GM12878 (cell line): ENCODE data around the gene PARD6B. TPM values are rescaled to one million over a fixed set of nuclear protein-coding genes. Genes with fewer than 3 reads are reported as not detected.

Experiments used
- CREB1 ChIP-seq: IDR thresholded peaks from 2 replicates; pipeline ENCODE4 v1.6.1; 2012; ENCODE audit warnings: low read depth, mild to moderate bottlenecking, inconsistent platforms
- CREM ChIP-seq: IDR thresholded peaks from 2 replicates; pipeline ENCODE4 v1.6.1; 2014; ENCODE audit warnings: antibody characterized with exemption, low read depth
- EGR1 ChIP-seq, 2 experiments: IDR thresholded peaks; 1 replicate in 1 of 2; 2 replicates in 1 of 2; pipeline ENCODE4 v1.6.1; 2011 to 2012; ENCODE audit warnings: low read depth in 2 of 2, low read length in 2 of 2, borderline replicate concordance in 1 of 2, mild to moderate bottlenecking in 1 of 2, moderate library complexity in 1 of 2
- HCFC1 ChIP-seq: fragments of 150-350 bp; IDR thresholded peaks from 2 replicates; pipeline ENCODE4 v1.6.1; 2014; ENCODE audit warnings: low read length
- KDM1A ChIP-seq: fragments of 200-600 bp; sonication (generic); IDR thresholded peaks from 2 replicates; pipeline ENCODE4 v1.6.1; 2016; ENCODE audit warnings: borderline replicate concordance
- MXI1 ChIP-seq: fragments of 150-350 bp; IDR thresholded peaks from 2 replicates; pipeline ENCODE4 v1.6.1; 2011; ENCODE audit warnings: low read depth, mild to moderate bottlenecking, inconsistent platforms, low read length, improper control_type of control experiment
- RB1 ChIP-seq: fragments of 450-650 bp; formaldehyde crosslinking; IDR thresholded peaks from 2 replicates; pipeline ENCODE4 v1.6.1; 2017; ENCODE audit warnings: mild to moderate bottlenecking, borderline replicate concordance
- STAT1 ChIP-seq: fragments of 450-650 bp; conservative IDR thresholded peaks from 2 replicates; pipeline ENCODE4 v1.6.1; 2014; ENCODE audit warnings: antibody characterized with exemption, mild to moderate bottlenecking
- SUPT20H ChIP-seq: IDR thresholded peaks from 2 replicates; pipeline ENCODE4 v1.6.1; 2011; ENCODE audit warnings: low read depth, mild to moderate bottlenecking, low read length, moderate library complexity, borderline replicate concordance; ENCODE audit not compliant: control insufficient read depth
- ZNF207 ChIP-seq: fragments of 450-650 bp; IDR thresholded peaks from 2 replicates; pipeline ENCODE4 v1.6.1; 2014; ENCODE audit warnings: antibody characterized with exemption, mild to moderate bottlenecking, borderline replicate concordance
- polyA plus RNA-seq, 11 experiments: library from polyadenylated mRNA; depleted of rRNA in 4 of 11; unstranded in 6 of 11; stranded (reverse) in 5 of 11; fragments of >200 nt; fragmentation: Nextera tagmentation in 4 of 11; fragmentation: Illumina TruSeq in 1 of 11; extraction: Ambion mirVana in 4 of 11; extraction: Trizol in 1 of 11; gene quantifications; 1 replicate in 1 of 11; 2 replicates in 10 of 11; pipeline versions ENCODE4 v1.2.1 to v1.2.3, GENCODE V29; 2011 to 2016; ENCODE audit warnings: inconsistent platforms in 2 of 11, missing spikeins in 2 of 11, low read depth in 1 of 11
- total RNA-seq, 4 experiments: library from RNA; depleted of rRNA in 3 of 4; stranded (reverse); fragments of >200 nt in 3 of 4; fragmentation: Illumina TruSeq in 1 of 4; extraction: Trizol in 1 of 4; gene quantifications; 2 replicates each; pipeline versions ENCODE4 v1.2.1 to v1.2.3, GENCODE V29; 2013 to 2021
- TF ChIP-seq, protein P1 (sequence below): IDR thresholded peaks from 2 replicates; pipeline ENCODE4 v1.6.1; 2012; ENCODE audit warnings: improper control_type of control experiment, low read depth, low read length; ENCODE audit not compliant: insufficient replicate concordance
- TF ChIP-seq, protein P2 (sequence below): fragments of 450-650 bp; IDR thresholded peaks from 2 replicates; pipeline ENCODE4 v1.6.1; 2017; ENCODE audit warnings: mild to moderate bottlenecking, moderate library complexity
- TF ChIP-seq, protein P3 (sequence below), 3 experiments: IDR thresholded peaks in 2 of 3; conservative IDR thresholded peaks in 1 of 3; 2 replicates each; pipeline ENCODE4 v1.5.1; 2011; ENCODE audit warnings: low read depth in 3 of 3, low read length in 3 of 3, mild to moderate bottlenecking in 3 of 3, control low read depth in 2 of 3, moderate library complexity in 2 of 3, inconsistent platforms in 1 of 3, mixed read lengths in 1 of 3; ENCODE audit not compliant: control insufficient read depth in 2 of 3, insufficient read depth in 1 of 3; ENCODE audit errors: extremely low read depth in 1 of 3
- TF ChIP-seq, protein P4 (sequence below): IDR thresholded peaks from 2 replicates; pipeline ENCODE4 v1.6.1; 2011; ENCODE audit warnings: low read depth, mild to moderate bottlenecking, low read length, moderate library complexity, borderline replicate concordance; ENCODE audit errors: extremely low read depth
- TF ChIP-seq, protein P5 (sequence below): fragments of 450-650 bp; IDR thresholded peaks from 2 replicates; pipeline ENCODE4 v1.6.1; 2016; ENCODE audit warnings: mild to moderate bottlenecking

The PARD6B gene
- total and polyA plus RNA-seq, 10 of the 15 experiments (the other 5 are each of a cell fraction or from before 2014, with no cell fraction given), result 0.57 to 4.7 (median 2.0) TPM

DNA sequence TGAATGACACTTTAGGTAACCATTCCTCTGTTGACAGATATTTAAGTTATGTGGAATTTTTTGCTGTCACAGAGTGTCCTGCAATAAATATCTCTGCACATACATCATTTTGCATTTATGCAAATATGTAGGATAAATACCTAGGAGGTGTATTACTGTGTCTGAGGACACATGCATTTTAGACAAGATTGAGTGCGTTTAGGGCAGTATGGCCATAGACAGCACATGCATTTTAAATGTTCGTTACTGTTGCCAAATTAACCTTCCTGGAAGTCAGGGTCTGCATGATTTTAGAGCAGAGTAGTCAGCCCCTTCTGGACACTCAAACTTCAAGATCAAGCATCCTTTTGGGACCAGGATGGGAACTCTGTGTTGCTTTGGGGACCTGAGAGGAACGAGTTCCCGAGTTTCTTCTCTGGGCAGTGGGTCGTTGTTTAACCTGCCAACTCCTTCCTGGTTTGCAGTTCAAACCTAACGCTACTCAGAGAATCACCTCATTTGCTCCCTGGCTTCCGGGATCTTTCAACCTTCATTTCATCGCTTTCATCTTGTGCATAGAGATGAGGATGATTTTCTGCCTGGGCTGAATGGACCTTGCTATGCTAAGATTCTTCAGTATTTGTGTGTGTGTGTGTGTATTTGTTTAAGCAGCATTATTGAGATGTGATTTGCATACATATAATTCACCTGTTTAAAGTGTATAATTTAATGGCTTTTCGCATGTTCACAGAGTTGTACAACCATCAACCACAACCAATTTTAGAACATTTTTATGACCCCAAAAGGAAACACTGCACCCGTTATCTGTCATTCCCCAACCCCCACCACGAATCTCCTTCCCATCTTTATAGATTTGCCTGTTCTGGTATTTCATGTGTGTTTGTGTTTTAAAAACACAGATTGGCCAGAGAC is 73.3 kb downstream of the PARD6B start (continued):
- TF ChIP-seq, protein P1, sequence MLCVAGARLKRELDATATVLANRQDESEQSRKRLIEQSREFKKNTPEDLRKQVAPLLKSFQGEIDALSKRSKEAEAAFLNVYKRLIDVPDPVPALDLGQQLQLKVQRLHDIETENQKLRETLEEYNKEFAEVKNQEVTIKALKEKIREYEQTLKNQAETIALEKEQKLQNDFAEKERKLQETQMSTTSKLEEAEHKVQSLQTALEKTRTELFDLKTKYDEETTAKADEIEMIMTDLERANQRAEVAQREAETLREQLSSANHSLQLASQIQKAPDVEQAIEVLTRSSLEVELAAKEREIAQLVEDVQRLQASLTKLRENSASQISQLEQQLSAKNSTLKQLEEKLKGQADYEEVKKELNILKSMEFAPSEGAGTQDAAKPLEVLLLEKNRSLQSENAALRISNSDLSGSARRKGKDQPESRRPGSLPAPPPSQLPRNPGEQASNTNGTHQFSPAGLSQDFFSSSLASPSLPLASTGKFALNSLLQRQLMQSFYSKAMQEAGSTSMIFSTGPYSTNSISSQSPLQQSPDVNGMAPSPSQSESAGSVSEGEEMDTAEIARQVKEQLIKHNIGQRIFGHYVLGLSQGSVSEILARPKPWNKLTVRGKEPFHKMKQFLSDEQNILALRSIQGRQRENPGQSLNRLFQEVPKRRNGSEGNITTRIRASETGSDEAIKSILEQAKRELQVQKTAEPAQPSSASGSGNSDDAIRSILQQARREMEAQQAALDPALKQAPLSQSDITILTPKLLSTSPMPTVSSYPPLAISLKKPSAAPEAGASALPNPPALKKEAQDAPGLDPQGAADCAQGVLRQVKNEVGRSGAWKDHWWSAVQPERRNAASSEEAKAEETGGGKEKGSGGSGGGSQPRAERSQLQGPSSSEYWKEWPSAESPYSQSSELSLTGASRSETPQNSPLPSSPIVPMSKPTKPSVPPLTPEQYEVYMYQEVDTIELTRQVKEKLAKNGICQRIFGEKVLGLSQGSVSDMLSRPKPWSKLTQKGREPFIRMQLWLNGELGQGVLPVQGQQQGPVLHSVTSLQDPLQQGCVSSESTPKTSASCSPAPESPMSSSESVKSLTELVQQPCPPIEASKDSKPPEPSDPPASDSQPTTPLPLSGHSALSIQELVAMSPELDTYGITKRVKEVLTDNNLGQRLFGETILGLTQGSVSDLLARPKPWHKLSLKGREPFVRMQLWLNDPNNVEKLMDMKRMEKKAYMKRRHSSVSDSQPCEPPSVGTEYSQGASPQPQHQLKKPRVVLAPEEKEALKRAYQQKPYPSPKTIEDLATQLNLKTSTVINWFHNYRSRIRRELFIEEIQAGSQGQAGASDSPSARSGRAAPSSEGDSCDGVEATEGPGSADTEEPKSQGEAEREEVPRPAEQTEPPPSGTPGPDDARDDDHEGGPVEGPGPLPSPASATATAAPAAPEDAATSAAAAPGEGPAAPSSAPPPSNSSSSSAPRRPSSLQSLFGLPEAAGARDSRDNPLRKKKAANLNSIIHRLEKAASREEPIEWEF, result no peak
- TF ChIP-seq STAT1 (no peak), SUPT20H (no peak), HCFC1 (no peak), RB1 (no peak), EGR1 (IDR thresholded peaks at IDR 0.05; ENCODE audit: borderline replicate concordance in 1 of 2, low read depth in 2 of 2, low read length in 2 of 2) (no peak), MXI1 (no peak), CREM (no peak), CREB1 (0 out of 2 replicates have a peak, but pooled peaks have one; percentile 22), KDM1A (no peak), ZNF207 (no peak)
- TF ChIP-seq, protein P2, sequence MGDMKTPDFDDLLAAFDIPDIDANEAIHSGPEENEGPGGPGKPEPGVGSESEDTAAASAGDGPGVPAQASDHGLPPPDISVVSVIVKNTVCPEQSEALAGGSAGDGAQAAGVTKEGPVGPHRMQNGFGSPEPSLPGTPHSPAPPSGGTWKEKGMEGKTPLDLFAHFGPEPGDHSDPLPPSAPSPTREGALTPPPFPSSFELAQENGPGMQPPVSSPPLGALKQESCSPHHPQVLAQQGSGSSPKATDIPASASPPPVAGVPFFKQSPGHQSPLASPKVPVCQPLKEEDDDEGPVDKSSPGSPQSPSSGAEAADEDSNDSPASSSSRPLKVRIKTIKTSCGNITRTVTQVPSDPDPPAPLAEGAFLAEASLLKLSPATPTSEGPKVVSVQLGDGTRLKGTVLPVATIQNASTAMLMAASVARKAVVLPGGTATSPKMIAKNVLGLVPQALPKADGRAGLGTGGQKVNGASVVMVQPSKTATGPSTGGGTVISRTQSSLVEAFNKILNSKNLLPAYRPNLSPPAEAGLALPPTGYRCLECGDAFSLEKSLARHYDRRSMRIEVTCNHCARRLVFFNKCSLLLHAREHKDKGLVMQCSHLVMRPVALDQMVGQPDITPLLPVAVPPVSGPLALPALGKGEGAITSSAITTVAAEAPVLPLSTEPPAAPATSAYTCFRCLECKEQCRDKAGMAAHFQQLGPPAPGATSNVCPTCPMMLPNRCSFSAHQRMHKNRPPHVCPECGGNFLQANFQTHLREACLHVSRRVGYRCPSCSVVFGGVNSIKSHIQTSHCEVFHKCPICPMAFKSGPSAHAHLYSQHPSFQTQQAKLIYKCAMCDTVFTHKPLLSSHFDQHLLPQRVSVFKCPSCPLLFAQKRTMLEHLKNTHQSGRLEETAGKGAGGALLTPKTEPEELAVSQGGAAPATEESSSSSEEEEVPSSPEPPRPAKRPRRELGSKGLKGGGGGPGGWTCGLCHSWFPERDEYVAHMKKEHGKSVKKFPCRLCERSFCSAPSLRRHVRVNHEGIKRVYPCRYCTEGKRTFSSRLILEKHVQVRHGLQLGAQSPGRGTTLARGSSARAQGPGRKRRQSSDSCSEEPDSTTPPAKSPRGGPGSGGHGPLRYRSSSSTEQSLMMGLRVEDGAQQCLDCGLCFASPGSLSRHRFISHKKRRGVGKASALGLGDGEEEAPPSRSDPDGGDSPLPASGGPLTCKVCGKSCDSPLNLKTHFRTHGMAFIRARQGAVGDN, result 0 out of 2 replicates have a peak, but pooled peaks have one; percentile 10
- TF ChIP-seq, protein P3, sequence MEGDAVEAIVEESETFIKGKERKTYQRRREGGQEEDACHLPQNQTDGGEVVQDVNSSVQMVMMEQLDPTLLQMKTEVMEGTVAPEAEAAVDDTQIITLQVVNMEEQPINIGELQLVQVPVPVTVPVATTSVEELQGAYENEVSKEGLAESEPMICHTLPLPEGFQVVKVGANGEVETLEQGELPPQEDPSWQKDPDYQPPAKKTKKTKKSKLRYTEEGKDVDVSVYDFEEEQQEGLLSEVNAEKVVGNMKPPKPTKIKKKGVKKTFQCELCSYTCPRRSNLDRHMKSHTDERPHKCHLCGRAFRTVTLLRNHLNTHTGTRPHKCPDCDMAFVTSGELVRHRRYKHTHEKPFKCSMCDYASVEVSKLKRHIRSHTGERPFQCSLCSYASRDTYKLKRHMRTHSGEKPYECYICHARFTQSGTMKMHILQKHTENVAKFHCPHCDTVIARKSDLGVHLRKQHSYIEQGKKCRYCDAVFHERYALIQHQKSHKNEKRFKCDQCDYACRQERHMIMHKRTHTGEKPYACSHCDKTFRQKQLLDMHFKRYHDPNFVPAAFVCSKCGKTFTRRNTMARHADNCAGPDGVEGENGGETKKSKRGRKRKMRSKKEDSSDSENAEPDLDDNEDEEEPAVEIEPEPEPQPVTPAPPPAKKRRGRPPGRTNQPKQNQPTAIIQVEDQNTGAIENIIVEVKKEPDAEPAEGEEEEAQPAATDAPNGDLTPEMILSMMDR (IDR thresholded peaks at IDR 0.05 in 2 of 3, conservative IDR thresholded peaks at IDR 0.05 in 1 of 3; ENCODE audit: control insufficient read depth in 2 of 3, extremely low read depth in 1 of 3, insufficient read depth in 1 of 3, low read depth in 3 of 3, low read length in 3 of 3), result no peak
- TF ChIP-seq, protein P4, sequence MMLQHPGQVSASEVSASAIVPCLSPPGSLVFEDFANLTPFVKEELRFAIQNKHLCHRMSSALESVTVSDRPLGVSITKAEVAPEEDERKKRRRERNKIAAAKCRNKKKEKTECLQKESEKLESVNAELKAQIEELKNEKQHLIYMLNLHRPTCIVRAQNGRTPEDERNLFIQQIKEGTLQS, result no peak
- TF ChIP-seq, protein P5, sequence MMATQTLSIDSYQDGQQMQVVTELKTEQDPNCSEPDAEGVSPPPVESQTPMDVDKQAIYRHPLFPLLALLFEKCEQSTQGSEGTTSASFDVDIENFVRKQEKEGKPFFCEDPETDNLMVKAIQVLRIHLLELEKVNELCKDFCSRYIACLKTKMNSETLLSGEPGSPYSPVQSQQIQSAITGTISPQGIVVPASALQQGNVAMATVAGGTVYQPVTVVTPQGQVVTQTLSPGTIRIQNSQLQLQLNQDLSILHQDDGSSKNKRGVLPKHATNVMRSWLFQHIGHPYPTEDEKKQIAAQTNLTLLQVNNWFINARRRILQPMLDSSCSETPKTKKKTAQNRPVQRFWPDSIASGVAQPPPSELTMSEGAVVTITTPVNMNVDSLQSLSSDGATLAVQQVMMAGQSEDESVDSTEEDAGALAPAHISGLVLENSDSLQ, result no peak
